HG02852 (cell line): ENCODE measurements around the gene C9orf50.

ENCODE experiments used
- ATAC-seq: cut with Tn5 transposase; IDR thresholded peaks from one replicate; pipeline ENCODE4 v1.9.1; 2021; ENCODE audit warnings: mild to moderate bottlenecking, moderate library complexity; ENCODE audit not compliant: unreplicated experiment

C9orf50 gene

DNA sequence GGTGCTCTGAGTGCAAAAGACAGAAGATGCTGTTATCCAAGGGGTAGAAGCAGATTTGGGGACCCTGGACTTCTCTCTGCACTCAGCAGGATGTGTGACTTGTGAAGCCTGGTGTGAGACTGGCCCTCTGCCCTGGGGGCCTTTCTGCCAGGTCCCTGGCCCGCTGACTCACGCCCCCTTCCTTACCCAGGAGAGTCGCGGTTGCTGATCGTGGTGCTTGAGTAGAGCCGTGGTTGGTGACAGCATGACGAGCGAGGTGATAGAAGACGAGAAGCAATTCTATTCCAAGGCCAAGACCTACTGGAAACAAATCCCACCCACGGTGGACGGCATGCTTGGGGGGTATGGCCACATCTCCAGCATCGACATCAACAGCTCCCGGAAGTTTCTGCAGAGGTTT is 11.6 kb upstream of the C9orf50 start:
- ATAC-seq, result no peak

DNA sequence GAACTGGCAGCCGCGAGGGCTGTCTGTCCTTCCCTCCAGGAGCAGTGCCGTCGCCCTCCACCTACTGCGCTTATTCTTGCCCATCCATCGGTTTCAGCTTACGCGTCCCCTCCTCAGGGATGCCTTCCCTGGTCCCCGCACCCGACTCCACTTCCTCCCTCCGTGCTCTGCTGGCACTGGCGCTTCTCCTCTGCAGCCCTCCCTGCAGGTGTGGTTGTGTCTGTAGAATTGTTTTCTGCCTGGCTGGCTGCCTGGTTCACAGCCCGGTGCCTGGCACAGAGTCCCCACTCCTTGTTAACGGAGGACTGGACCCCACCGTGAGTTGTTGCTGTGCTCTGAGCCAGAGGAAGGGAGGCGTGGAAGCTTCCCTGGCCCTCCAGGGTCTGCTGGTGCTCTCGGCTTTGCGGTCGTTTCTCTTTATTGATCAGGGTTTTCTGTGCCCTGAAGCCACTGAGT is 10.8 kb upstream of the C9orf50 start:
- ATAC-seq, result no peak

DNA sequence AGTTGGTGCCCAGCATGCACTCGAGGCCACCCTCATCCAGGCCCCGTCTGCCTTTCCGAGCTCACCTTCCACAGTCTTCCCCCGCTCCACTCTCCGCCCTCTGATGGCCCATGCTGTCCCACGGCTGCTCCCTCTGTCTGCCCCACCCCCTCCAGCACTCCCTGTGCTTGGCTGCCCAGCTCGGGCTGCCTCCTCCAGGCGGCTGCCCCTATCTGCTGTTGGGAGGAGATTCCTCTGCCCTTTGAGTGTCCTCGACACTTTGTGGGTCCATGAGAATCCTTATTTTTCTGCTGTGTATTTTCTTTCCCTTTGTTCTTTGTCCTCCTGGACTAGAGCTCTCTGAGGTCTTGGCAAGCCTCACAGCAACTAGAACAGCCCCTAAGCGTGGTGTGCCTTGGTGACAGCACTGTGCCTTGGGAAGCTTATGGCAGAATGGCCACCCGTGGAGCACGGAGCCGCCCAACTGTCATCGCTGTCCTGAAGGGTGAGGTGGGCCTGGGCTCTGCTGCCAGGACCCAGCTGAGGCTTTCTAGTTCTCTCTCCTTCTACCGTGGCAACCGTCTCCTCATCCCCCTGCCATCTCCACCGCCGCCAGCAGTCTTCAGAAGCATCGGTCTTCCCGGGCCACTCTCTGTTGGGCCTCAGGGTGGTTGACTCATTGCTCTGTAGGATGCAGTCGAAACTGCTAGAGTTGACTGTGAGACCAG is 10.2 kb upstream of the C9orf50 start:
- ATAC-seq, result no peak

DNA sequence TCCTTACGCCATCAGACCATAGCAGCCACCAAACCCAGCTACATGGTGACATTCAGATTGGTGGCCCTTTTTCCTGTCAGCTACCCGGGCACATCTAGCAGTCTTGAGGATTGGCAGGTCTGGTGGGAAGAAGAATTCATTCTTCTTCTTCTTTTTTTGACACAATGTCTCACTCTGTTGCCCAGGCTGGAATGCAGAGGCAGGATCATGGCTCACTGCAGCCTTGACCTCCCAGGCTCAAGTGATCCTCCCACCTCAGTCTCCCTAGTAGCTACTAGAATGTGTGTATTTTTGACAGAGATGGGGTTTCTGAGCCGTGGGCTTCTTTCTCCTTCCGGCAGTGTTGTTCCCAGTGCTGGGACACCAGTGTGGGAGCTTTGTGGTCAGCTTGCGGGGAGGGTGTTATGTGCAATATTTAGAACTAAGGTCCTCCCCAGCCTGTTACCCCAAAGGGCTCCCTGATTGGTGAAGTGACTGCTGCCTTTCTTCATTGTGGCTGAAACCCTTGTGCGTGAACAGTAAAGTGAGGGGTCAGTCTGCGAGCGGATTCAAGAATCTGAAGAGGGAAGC is 8.4 kb upstream of the C9orf50 start:
- no peak for ATAC-seq

DNA sequence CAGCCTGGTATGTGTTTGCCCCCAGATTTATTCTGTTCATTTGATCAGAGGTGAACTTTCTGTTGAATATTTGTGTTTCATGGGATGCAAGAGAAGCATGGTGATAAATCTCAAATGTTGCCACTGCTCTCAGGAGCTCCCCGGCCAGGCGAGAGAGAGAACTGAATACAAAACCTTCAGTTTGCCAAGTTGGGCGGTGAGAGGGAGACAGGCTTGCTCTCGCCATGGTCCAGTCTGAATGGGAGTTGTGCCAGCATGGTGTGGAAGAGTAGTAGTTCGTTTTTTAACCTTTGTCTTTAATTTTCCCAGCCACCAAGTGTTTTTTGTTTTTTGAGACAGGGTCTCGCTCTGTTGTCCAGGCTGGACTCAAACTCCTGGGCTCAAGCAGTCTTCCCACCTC is 7.8 kb upstream of the C9orf50 start:
- ATAC-seq, result no peak

DNA sequence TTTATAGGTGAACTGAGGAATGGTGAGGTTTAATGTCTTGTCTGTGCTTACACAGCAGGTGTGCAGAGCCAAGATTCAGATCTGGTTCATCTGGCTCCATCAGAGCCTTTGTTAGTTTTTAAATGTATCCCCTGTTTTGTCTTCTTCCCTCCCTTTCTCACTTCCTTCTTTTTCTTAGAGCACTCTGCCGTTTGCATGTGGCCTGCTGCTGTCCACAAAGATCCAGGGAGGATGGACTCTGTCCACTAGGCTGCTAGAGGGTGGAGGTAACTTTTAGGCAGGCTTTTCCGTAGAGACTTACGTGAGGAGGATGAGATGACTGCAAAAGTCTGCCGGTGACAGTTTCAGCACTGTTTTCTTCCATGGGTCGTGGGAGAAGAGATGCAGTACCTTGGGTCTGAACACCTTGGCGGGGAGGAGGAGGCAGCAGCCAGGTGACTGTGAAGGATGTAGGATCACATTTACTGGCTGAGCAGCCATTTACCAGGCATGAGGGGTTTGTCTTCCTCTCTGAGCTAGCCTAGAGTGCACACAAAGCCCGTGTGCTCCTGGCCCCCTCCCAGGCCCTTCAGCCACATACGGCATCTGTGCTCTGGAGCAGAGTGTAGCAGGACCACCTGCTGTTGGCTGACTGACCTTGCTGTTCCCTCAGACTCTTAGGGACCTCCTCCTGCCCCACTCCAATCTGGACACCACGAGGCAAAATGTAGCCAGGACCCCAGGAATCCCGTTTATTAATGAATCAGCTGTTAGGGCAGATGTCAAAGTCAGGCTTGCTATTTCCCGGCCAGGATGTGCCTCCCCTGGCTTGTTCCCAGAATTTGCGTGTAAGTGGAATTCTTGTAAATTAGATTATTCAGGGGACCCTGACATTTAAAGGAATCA is 6.9 kb upstream of the C9orf50 start:
- no peak for ATAC-seq

DNA sequence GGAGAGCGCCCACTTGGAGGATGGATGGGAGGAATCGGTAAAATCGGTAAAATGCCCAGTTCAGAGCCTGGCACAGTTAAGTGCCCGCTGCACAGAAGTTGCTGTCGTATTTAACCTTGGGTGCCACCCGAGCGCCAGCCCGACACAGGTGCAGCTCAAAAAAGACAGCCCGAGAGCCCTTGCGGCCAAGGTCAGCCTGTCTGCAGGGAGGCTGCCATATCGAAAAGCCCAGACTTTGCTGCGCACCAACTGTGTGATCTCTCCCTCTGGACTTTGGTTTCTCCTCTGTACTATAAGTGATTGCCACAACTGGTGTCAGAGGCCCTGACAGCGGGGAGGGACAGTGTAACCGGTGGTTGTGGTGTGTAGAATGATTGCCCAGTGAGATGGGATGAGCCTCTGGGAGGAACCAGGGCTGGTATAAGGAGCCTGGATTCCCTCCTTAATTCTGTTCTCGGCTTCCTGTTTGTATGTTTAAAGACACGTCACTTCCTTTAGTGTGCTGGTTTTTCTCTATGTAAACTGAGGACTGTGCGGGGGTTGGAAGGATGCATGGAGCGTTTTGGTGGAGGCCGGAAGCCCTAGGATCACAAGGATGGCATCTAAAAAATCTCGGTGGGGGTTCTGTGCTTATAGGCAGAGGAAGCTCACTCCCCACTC is 5.9 kb upstream of the C9orf50 start:
- ATAC-seq, result peak; percentile 33

DNA sequence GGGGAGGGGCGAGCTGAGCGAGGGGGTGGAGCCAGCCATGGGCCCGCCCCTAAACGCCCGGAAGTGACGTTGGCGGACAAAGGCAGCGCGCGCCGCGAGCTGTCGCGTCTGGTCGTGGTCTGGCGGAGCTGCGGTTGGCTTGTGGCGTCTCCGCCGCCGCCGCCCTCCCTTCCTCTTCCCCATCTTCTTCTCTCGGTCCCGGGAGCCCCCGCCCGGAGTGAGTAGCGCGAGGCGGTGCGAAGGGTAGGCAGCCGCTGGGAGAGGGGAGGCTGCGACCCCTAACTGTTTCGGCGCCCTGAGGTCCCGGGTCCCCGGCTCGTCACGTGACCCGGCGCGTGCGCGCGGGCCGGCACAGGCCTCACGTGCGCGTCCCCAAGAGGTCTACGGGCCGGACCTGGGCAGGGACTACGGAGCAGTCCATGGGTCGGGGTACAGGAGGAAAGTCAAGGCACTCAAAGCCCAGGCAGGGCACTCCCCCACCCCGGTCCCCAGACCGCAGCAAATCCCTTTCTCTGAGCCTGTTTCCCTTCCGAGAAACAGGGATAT is 5.3 kb upstream of the C9orf50 start, which contains the start of gene NTMT1:
Gene NTMT1, plus strand, starts transcription at position 85 of the 546 bp plus-strand sequence. CDS start 6,541 bp downstream, outside the sequence.
- ATAC-seq, result peak; percentile 77

DNA sequence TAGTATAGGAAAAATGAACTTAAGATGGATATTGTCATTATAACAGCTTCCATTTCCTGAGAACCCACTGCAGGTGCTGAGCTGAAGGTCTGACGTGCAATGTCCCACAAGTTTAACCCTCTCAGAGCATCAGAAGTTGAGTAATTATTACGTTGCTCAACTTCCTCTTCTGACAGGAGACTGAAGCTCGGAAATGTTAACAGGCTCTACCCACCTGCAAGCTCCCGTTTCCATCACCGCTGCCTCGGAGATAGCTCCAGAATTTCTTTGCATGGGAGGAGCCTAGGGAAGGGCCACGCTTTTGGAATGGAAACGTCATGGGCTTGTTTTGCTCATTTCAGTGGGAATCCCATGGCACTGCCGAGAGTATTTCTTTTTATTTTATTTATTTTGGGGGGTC is 4.0 kb upstream of the C9orf50 start:
- no peak for ATAC-seq

DNA sequence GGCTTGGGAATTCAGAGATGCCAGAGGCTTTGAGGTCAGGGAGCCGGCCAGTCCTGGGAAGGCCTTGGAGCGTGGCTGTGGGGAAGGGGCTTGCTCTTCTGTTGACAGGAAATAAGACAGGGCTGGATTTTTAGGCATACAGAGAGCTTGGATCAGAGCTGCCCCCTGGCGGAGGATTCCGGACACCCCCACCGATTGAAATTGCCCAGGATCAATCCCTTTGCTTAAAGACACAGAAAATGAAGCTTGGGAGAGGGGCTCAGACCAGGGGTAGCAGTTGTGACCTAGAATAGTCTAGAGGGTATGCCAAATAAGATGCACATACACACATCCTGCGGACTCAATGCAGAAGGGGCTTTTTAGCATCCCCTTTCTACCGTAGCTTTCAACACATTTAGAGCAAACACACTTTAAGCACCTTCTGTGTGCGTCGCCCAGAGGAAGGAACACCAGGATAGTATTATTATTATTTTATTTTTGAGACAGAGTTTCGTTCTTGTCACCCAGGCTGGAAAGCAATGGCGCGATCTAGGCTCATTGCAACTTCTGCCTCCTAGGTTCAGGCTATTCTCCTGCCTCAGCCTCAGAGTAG is 3.4 kb upstream of the C9orf50 start:
- no peak for ATAC-seq

DNA sequence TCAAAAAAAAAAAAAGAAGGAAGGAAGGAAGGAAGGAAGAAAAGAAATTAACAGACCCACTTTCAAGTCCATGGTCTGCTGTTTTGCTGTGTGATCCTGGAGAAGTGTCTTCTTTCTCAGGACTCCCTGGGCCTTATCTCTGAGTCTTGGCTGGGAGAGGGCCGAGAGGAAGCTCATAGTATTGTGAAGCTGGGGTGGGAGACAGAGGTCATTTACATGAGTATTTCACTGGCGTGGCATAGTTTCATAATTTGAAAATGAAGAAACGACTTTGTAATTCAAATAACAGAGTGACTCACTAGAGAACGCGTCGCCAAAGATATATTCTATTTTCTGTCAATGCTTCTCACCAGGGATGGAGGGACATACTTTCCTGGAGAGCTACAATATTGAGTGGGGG is 2.4 kb upstream of the C9orf50 start:
- no peak for ATAC-seq

DNA sequence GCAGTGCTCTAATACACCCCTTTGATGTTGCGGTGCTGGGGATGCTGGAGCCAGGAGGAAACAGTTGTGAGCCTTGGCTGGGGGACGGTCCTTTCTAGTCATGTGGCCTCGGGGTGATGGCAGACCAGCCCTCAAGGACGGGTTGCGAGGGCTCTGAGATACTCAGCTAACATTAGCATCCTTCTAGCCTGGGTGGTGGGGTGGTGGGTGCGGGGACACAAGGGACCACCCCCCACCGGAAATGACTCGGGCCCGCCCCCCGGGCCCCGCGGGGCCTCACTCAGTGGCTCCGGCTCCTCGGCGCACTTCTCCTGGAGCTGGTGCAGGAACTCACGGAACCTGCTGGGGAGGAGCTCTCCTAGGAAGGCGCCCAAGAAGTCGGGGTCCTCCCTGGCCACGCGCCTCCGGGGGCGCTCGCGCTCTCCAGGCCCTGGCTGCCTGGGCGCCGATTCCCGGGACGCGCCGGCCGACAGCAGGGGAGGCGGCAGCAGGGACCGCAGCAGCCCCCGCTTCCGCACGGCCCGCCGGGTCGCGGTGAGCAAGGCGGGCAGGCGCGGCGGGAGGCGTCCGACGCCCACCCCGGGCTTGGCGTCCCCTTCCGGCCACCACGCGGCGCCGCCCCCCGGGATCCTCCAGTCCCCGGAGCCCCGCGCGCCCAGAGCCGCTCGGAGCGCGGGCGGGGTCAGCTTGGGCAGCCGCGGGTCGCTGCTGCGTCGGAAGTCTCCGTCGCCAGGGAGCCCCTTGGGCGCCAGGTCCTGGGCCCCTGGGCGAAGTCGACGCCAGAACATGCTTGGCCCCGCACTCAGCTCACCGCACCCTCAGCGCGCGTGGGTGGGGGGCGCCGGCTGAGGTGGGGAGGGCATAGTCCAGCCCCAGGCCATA is 873 bp downstream of the C9orf50 start:
- ATAC-seq, result no peak

DNA sequence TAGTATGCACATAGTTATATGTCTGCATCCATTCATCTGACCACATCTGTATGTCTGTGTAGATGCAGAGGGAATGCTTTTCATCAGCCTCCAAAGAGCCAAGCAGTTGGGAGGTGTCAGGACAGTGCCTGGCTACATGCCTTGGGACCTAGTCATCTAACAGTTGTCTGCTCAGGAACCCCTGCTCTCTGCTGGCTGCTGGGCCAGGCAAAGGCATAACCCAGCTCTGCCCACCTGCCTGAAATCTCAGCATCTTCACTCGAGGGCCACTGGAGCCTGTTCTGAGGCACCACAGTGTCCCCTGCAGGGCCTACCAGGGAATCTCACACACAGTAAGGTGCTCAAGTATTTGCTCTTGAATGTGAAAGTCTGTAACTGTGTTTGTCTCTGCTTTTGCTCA is 3.7 kb downstream of the C9orf50 start:
- no peak for ATAC-seq

DNA sequence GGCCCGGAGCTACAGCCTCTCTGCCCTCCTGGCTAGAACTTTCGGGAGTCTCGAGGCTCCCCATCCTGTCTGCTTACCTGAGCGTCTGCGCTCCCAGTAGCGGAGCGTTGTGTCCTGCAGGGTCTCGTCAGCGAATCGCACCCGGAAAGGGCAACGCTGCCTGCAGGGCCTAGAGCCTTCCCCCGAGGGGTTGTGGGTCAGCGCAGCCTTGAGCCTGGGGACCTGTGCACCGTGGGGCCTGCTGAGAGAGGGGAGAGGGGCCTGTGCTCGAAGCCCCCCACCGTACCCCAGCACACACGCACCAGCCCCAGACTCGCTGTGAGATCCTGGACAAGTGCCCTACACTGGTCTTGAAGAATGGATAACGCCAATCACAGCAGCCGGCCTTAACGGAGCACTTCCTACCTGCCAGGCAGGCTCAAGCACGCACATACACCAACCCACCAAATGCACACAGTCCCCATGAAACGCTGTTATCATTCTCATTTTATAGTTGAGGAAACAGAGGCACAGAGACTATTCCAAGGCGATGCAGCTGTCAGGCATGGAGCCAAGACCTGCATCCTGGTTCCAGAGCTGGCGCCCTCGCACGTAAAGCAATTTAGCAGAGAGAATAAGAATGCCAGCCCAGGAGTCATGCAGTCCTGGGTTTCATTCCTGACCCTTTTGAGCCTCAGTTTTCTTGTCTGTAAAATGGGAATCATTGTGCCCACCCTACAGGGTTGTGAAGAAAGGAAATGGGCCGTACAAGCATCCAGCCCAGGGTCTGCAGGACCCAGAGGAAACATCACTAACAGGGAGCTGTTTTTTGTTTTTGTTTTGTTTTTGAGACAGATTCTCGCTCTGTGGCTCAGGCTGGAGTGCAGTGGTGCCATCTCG is 5.3 kb downstream of the C9orf50 start:
- ATAC-seq, result no peak

DNA sequence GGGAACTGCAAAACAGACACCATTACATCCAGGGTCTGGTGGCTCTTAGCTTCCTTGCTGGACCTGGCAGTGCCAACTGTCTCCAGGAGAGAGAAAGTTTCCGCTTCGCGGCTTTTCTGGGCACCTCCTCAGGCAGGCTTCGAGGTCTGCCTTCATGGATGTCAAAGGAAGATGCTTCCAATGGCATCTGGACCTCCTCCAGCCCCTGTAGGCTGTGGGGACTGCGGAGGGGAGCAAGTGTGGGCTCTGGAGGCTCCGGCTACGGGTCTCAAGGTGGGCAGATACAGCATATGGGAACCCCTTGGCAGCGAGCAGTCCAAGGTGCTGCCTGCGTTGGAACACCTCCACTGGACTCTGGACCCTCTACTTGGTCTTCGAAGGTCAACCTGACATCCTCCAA is 6.0 kb downstream of the C9orf50 start:
- ATAC-seq, result no peak

DNA sequence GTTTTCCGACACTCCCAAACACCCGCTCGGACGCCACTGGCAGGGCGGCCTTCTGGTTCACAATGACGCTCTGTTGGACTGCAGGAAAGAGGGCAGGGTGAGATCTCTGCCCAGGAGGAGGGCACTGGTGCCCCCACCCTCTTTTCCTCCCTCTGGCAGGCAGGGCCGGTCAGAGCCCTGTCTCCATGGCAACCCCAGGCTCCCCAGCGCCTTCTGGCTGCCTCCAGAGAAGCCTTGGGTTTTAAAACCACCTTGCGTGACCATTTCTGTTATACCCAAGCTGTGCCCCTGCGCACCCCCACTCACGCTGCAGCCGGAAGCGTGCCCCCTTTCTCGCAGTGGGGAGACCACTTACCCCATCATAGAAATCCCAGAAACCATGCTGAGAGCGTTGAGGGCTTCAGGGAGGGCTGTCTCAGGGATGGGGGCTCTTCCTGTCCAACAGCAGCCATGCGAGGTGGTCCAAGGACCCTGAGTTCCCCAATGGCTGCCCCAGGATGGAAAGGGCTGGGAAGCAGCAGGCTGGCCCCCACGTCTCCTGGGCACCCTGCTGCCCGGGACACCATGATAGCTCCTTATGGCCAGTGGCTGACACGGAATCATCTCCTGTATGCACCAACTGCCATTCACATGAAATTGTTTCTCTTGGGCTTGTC is 7.3 kb downstream of the C9orf50 start:
- ATAC-seq, result no peak

DNA sequence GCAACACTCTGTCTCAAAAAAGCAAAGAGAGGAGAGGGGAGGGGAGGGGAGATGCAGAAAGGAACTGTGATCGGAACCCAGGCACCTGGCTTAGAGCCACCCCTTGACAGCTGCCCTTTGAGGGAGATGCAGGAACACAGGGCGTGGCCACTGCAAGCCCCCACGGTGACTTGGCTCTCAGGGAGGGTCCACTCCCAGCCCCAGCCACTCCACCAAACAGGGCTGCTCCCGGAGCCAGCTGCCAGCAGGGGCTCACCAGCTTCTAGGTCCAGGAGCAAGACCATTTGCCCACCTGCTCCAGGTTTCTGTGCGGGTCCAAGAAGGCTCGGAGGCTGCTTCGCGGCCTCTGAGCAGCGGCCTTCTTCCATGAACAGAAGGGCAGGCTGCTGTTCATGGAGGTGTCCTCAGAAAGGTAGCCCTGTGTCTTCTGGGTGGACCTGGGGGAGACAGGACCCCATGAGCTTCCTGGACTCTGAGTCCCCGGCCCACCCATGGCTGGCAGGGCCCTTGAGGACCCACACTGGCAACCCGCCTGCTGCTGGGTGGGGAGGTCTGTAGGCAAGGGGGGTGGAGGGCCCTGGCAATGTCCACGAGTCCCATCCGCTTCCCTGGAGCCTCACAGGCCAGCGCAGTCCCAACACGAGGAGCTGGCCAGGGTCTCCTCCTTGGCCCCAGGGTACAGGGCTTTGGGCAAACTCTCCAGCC is 7.9 kb downstream of the C9orf50 start:
- no peak for ATAC-seq
